Measurements from ENCODE around the gene ADCY7.
"Not testable (repeated sequence)": the region's sequence is repeated elsewhere in the genome, so short reads cannot be mapped to it uniquely, and the experiment has no call there.

ADCY7 gene

GRCh38 chr16:50266337-50267091, at the start of gene ADCY7:
ADCY7 (plus strand) TSS chr16:50266551; CDS start chr16:50288180, 21,629 bp downstream.
- in situ Hi-C loops (cut with MboI; ENCODE audit: low sequenced_read_pairs): no loop called here

- in situ Hi-C loops (cut with MboI; ENCODE audit: low sequenced_read_pairs): loop anchor here (10.0 kb wide), 1 partner anchor 195 kb away; the partner anchor contains the start of gene CNEP1R1
These were observed 46.9 kb upstream of the ADCY7 start for GRCh38 chr16:50219402-50219975.

- in situ Hi-C loops (cut with MboI; ENCODE audit: low sequenced_read_pairs): no loop called here
These were observed 42.1 kb upstream of the ADCY7 start for GRCh38 chr16:50224286-50224685.

- in situ Hi-C loops (cut with MboI; ENCODE audit: low sequenced_read_pairs): no loop called here
These were observed 39.2 kb upstream of the ADCY7 start for GRCh38 chr16:50227120-50227519.

- in situ Hi-C loops (cut with MboI; ENCODE audit: low sequenced_read_pairs): no loop called here
These were observed 38.7 kb upstream of the ADCY7 start for GRCh38 chr16:50227665-50228064.

- in situ Hi-C loops (cut with MboI; ENCODE audit: low sequenced_read_pairs): no loop called here
These were observed 37.9 kb upstream of the ADCY7 start for GRCh38 chr16:50228364-50228868.

- in situ Hi-C loops (cut with MboI; ENCODE audit: low sequenced_read_pairs): no loop called here
These were observed 37.1 kb upstream of the ADCY7 start for GRCh38 chr16:50229149-50229726.

GRCh38 chr16:50234771-50235556, 31.4 kb upstream of the ADCY7 start:
- in situ Hi-C loops (cut with MboI; ENCODE audit: low sequenced_read_pairs): no loop called here

- in situ Hi-C loops (cut with MboI; ENCODE audit: low sequenced_read_pairs): no loop called here
These were observed 30.8 kb upstream of the ADCY7 start for GRCh38 chr16:50235581-50235980.

- in situ Hi-C loops (cut with MboI; ENCODE audit: low sequenced_read_pairs): no loop called here
These were observed 28.0 kb upstream of the ADCY7 start for GRCh38 chr16:50238314-50238713.

- in situ Hi-C loops (cut with MboI; ENCODE audit: low sequenced_read_pairs): no loop called here
These were observed 27.5 kb upstream of the ADCY7 start for GRCh38 chr16:50238868-50239301.

- in situ Hi-C loops (cut with MboI; ENCODE audit: low sequenced_read_pairs): not testable (repeated sequence)
These were observed 23.3 kb upstream of the ADCY7 start for GRCh38 chr16:50243024-50243423.

GRCh38 chr16:50244140-50244503, 22.2 kb upstream of the ADCY7 start:
- in situ Hi-C loops (cut with MboI; ENCODE audit: low sequenced_read_pairs): no loop called here

GRCh38 chr16:50244504-50245416, 21.6 kb upstream of the ADCY7 start:
- in situ Hi-C loops (cut with MboI; ENCODE audit: low sequenced_read_pairs): no loop called here

- in situ Hi-C loops (cut with MboI; ENCODE audit: low sequenced_read_pairs): no loop called here
These were observed 20.7 kb upstream of the ADCY7 start for GRCh38 chr16:50245417-50246298.

- in situ Hi-C loops (cut with MboI; ENCODE audit: low sequenced_read_pairs): no loop called here
These were observed 19.8 kb upstream of the ADCY7 start for GRCh38 chr16:50246299-50247122.

- in situ Hi-C loops (cut with MboI; ENCODE audit: low sequenced_read_pairs): no loop called here
These were observed 19.0 kb upstream of the ADCY7 start for GRCh38 chr16:50247123-50247905.
